ENCODE results near the gene DDX42.

Gene DDX42, protein sequence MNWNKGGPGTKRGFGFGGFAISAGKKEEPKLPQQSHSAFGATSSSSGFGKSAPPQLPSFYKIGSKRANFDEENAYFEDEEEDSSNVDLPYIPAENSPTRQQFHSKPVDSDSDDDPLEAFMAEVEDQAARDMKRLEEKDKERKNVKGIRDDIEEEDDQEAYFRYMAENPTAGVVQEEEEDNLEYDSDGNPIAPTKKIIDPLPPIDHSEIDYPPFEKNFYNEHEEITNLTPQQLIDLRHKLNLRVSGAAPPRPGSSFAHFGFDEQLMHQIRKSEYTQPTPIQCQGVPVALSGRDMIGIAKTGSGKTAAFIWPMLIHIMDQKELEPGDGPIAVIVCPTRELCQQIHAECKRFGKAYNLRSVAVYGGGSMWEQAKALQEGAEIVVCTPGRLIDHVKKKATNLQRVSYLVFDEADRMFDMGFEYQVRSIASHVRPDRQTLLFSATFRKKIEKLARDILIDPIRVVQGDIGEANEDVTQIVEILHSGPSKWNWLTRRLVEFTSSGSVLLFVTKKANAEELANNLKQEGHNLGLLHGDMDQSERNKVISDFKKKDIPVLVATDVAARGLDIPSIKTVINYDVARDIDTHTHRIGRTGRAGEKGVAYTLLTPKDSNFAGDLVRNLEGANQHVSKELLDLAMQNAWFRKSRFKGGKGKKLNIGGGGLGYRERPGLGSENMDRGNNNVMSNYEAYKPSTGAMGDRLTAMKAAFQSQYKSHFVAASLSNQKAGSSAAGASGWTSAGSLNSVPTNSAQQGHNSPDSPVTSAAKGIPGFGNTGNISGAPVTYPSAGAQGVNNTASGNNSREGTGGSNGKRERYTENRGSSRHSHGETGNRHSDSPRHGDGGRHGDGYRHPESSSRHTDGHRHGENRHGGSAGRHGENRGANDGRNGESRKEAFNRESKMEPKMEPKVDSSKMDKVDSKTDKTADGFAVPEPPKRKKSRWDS

GRCh38 chr17:63774141-63774968, at the start of gene DDX42:
Gene DDX42, plus strand, starts transcription at chr17:63774170. Its CDS starts 12,880 bp downstream, at chr17:63787050.
- H3K4me3 ChIP-seq (ENCODE audit: low read depth, low read length) = peak within 1 kb of the TSS; percentile 92
- TF ChIP-seq, protein P1, sequence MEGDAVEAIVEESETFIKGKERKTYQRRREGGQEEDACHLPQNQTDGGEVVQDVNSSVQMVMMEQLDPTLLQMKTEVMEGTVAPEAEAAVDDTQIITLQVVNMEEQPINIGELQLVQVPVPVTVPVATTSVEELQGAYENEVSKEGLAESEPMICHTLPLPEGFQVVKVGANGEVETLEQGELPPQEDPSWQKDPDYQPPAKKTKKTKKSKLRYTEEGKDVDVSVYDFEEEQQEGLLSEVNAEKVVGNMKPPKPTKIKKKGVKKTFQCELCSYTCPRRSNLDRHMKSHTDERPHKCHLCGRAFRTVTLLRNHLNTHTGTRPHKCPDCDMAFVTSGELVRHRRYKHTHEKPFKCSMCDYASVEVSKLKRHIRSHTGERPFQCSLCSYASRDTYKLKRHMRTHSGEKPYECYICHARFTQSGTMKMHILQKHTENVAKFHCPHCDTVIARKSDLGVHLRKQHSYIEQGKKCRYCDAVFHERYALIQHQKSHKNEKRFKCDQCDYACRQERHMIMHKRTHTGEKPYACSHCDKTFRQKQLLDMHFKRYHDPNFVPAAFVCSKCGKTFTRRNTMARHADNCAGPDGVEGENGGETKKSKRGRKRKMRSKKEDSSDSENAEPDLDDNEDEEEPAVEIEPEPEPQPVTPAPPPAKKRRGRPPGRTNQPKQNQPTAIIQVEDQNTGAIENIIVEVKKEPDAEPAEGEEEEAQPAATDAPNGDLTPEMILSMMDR (IDR thresholded peaks at IDR 0.05; ENCODE audit: insufficient read depth, low read length, missing control alignments) = peak; percentile 8
- CTCF ChIA-PET = no interaction called here
- POLR2A ChIA-PET = interaction anchor here (0.6 to 1.5 kb wide), 9 partner anchors 9 to 146 kb away, joined by 3 to 10 read pairs (median 4); partner anchors contain the start of gene PSMC5
- no peak for DNase-seq (ENCODE audit: low read depth, low spot score)

DNA sequence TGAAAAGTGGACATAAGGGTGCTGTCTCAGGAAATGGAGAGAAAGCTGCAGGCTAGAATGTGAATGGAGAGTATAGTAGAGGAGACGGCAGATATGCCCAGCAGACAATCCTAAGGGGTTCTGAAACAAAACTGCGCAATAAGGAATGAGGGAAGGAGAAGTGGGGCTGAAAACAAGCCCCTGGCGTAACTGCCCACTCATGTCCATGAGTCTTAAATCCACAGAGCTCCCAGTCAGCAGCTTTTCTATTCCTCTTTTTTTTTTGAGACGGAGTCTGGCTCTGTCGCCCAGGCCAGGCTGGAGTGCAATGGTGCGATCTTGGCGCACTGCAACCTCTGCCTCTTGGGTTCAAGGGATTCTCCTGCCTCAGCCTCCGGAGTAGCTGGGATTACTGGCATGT, 38.3 kb upstream of the DDX42 start:
- ChIA-PET CTCF (interaction anchor here (1.2 to 1.3 kb wide), 2 partner anchors 37 to 310 kb away, joined by 3 to 4 read pairs; no protein-coding TSS in a partner anchor), POLR2A (no interaction called here)
- TF ChIP-seq, protein P1 (IDR thresholded peaks at IDR 0.05; ENCODE audit: insufficient read depth, low read length, missing control alignments) = no peak
- no peak overlapping the region for H3K4me3 ChIP-seq (ENCODE audit: low read depth, low read length)
- no peak for DNase-seq (ENCODE audit: low read depth, low spot score)

GRCh38 chr17:63740464-63741142, 33.4 kb upstream of the DDX42 start:
- CTCF ChIA-PET = interaction anchor here (0.6 kb wide), 1 partner anchor 129 kb away, joined by 4 read pairs; no protein-coding TSS in a partner anchor
- DNase-seq (ENCODE audit: low read depth, low spot score) = no peak
- POLR2A ChIA-PET = interaction anchor here (0.6 to 0.8 kb wide), 2 partner anchors 41 to 765 kb away, joined by 3 to 4 read pairs; partner anchors contain the start of gene LIMD2
- H3K4me3 ChIP-seq (ENCODE audit: low read depth, low read length) = peak overlapping the region; percentile 85
- TF ChIP-seq, protein P1 (IDR thresholded peaks at IDR 0.05; ENCODE audit: insufficient read depth, low read length, missing control alignments) = no peak

GRCh38 chr17:63741143-63741407, 32.9 kb upstream of the DDX42 start:
- TF ChIP-seq, protein P1 (IDR thresholded peaks at IDR 0.05; ENCODE audit: insufficient read depth, low read length, missing control alignments) = no peak
- DNase-seq (ENCODE audit: low read depth, low spot score) = no peak
- peak overlapping the region; percentile 85 for H3K4me3 ChIP-seq (ENCODE audit: low read depth, low read length)
- POLR2A ChIA-PET = interaction anchor here (0.8 kb wide), 1 partner anchor 41 kb away, joined by 4 read pairs; the partner anchor contains the start of gene LIMD2
- CTCF ChIA-PET = interaction anchor here (0.6 kb wide), 1 partner anchor 130 kb away, joined by 4 read pairs; no protein-coding TSS in a partner anchor

DNA sequence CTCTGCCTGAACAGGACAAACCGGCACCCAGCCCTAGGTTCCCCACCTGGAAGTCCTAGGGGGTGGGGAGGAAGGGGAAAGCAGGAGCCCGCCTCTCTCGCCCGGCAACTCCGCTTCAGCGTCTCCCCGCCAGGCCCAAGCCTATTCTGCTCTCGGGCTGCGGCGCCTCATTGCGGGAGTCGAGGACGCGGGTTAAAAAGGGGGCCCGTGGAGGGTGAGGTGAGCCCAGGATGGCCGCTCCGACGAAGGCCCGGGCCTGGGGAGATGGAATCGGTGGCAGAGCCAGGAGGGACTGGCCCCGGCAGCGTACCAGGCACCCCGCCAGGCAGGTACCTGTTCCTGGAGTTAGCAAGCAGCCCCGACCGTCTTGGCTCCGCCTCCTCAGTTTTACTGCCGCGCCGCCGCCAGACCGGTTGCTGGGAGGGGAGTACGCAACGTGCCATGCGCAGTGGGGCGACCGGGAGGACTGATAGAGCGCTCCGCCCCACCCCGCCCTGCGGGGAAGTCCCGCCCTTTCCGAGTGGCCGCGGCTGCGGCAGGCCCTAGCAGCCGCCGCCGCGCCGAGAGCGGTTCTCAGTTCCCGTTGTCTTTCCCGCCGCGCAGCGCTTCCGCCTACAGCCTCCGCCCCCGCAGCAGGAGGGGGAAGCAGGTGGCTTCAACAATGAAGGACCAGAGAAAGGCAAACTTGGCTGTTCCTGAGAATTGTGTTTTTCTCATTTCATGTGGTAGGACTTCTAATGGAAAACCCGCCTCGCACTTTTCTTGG, 32.4 kb upstream of the DDX42 start, which contains the start of gene STRADA:
STRADA (minus strand) TSS at position 392 of the 766 bp plus-strand sequence. CDS start 13,430 bp downstream, outside the sequence.
- TF ChIP-seq, protein P1 (IDR thresholded peaks at IDR 0.05; ENCODE audit: insufficient read depth, low read length, missing control alignments) = no peak
- CTCF ChIA-PET = interaction anchor here (1.0 kb wide), 1 partner anchor 86 kb away, joined by 3 read pairs; the partner anchor contains the start of gene FTSJ3
- peak; percentile 59 for DNase-seq (ENCODE audit: low read depth, low spot score)
- peak within 1 kb of the TSS; percentile 85 for H3K4me3 ChIP-seq (ENCODE audit: low read depth, low read length)
- POLR2A ChIA-PET = interaction anchor here (0.8 kb wide), 1 partner anchor 42 kb away, joined by 4 read pairs; the partner anchor contains the start of gene LIMD2
